HAP-1 (cell line): ENCODE results near the gene IGFBP5.

Experiments
- DNase-seq, 2 experiments: peaks; one replicate each; pipeline ENCODE4 v3.0.0-alpha.2; 2016 to 2020; ENCODE audit warnings: low spot score in 2 of 2
- H3K27me3 ChIP-seq: fragments of 250-450 bp; sonication (Bioruptor Pico); 2 replicates; pipeline ENCODE4 v1.5.1; 2020; ENCODE audit warnings: low read depth, mild to moderate bottlenecking, moderate library complexity
- H3K36me3 ChIP-seq: fragments of 250-450 bp; sonication (Bioruptor Pico); replicated peaks from 2 replicates; pipeline ENCODE4 v1.5.1; 2020; ENCODE audit warnings: mild to moderate bottlenecking
- H3K4me1 ChIP-seq: fragments of 250-450 bp; sonication (Bioruptor Pico); 2 replicates; pipeline ENCODE4 v1.5.1; 2020; ENCODE audit warnings: mild to moderate bottlenecking
- H3K4me3 ChIP-seq: fragments of 250-450 bp; sonication (Bioruptor Pico); 2 replicates; pipeline ENCODE4 v1.5.1; 2020; ENCODE audit warnings: mild to moderate bottlenecking, moderate library complexity
- H3K9me3 ChIP-seq: fragments of 250-450 bp; sonication (Bioruptor Pico); 2 replicates; pipeline ENCODE4 v1.5.1; 2020; ENCODE audit warnings: mild to moderate bottlenecking, moderate library complexity
- in situ Hi-C: fragments of 300-500 bp; cut with MboI; formaldehyde crosslinking; loops from 3 replicates; pipeline ENCODE4 v1.14.3; 2020; ENCODE audit warnings: low sequenced_read_pairs, inconsistent platforms, mixed read lengths

Gene IGFBP5

GRCh38 chr2:216663106-216663505 lies 32.2 kb downstream of the IGFBP5 start:
- Histone ChIP-seq H3K27me3 (no peaks in the 10 kb centered on the region), H3K36me3 (peaks cover 36% of the 10 kb centered on the region), H3K9me3 (no peaks in the 10 kb centered on the region), H3K4me3 (no peak overlapping the region), H3K4me1 (no peaks in the 10 kb centered on the region)
- in situ Hi-C loops: loop anchor here (25.0 kb wide), 1 partner anchor 451 kb away; no protein-coding TSS in a partner anchor
- DNase-seq: no peak

GRCh38 chr2:216661639-216662375 lies 33.5 kb downstream of the IGFBP5 start:
- DNase-seq: no peak
- Histone ChIP-seq H3K4me1 (no peaks in the 10 kb centered on the region), H3K9me3 (no peaks in the 10 kb centered on the region), H3K36me3 (peaks cover 39% of the 10 kb centered on the region), H3K4me3 (no peak overlapping the region), H3K27me3 (no peaks in the 10 kb centered on the region)
- in situ Hi-C loops: loop anchor here (25.0 kb wide), 1 partner anchor 450 kb away; no protein-coding TSS in a partner anchor

- no peaks in the 10 kb centered on the region for H3K27me3 ChIP-seq
- in situ Hi-C loops: loop anchor here (25.0 kb wide), 1 partner anchor 449 kb away; no protein-coding TSS in a partner anchor
- H3K4me1 ChIP-seq: no peaks in the 10 kb centered on the region
- no peak for DNase-seq
- peaks cover 39% of the 10 kb centered on the region for H3K36me3 ChIP-seq
- H3K9me3 ChIP-seq: no peaks in the 10 kb centered on the region
- no peak overlapping the region for H3K4me3 ChIP-seq
Measured at GRCh38 chr2:216661051-216661450, 34.3 kb downstream of the IGFBP5 start.

GRCh38 chr2:216660496-216660895 lies 34.9 kb downstream of the IGFBP5 start:
- in situ Hi-C loops: loop anchor here (25.0 kb wide), 1 partner anchor 448 kb away; no protein-coding TSS in a partner anchor
- no peaks in the 10 kb centered on the region for H3K4me1 ChIP-seq
- no peaks in the 10 kb centered on the region for H3K27me3 ChIP-seq
- no peaks in the 10 kb centered on the region for H3K9me3 ChIP-seq
- peaks cover 39% of the 10 kb centered on the region for H3K36me3 ChIP-seq
- no peak for DNase-seq
- no peak overlapping the region for H3K4me3 ChIP-seq

GRCh38 chr2:216659276-216659675 lies 36.1 kb downstream of the IGFBP5 start:
- no peak overlapping the region for H3K4me3 ChIP-seq
- H3K4me1 ChIP-seq: no peaks in the 10 kb centered on the region
- no peak for DNase-seq
- no peaks in the 10 kb centered on the region for H3K27me3 ChIP-seq
- in situ Hi-C loops: loop anchor here (25.0 kb wide), 1 partner anchor 447 kb away; no protein-coding TSS in a partner anchor
- H3K36me3 ChIP-seq: peaks cover 48% of the 10 kb centered on the region
- no peaks in the 10 kb centered on the region for H3K9me3 ChIP-seq

- Histone ChIP-seq H3K27me3 (no peaks in the 10 kb centered on the region), H3K4me1 (no peaks in the 10 kb centered on the region), H3K4me3 (no peak overlapping the region), H3K36me3 (peaks cover 48% of the 10 kb centered on the region), H3K9me3 (no peaks in the 10 kb centered on the region)
- in situ Hi-C loops: loop anchor here (25.0 kb wide), 1 partner anchor 446 kb away; no protein-coding TSS in a partner anchor
- DNase-seq: no peak
Measured at GRCh38 chr2:216658757-216659156, 36.6 kb downstream of the IGFBP5 start.

GRCh38 chr2:216657980-216658379 lies 37.4 kb downstream of the IGFBP5 start:
- no peak for DNase-seq
- Histone ChIP-seq H3K36me3 (peaks cover 41% of the 10 kb centered on the region), H3K9me3 (no peaks in the 10 kb centered on the region), H3K4me3 (no peak overlapping the region), H3K27me3 (no peaks in the 10 kb centered on the region), H3K4me1 (no peaks in the 10 kb centered on the region)
- in situ Hi-C loops: loop anchor here (25.0 kb wide), 1 partner anchor 446 kb away; no protein-coding TSS in a partner anchor

- no peaks in the 10 kb centered on the region for H3K4me1 ChIP-seq
- DNase-seq: no peak
- no peaks in the 10 kb centered on the region for H3K9me3 ChIP-seq
- in situ Hi-C loops: loop anchor here (25.0 kb wide), 1 partner anchor 445 kb away; no protein-coding TSS in a partner anchor
- no peaks in the 10 kb centered on the region for H3K27me3 ChIP-seq
- no peak overlapping the region for H3K4me3 ChIP-seq
- H3K36me3 ChIP-seq: peaks cover 35% of the 10 kb centered on the region
Measured at GRCh38 chr2:216657086-216657855, 38.1 kb downstream of the IGFBP5 start.

- no peak overlapping the region for H3K4me3 ChIP-seq
- no peak for DNase-seq
- no peaks in the 10 kb centered on the region for H3K4me1 ChIP-seq
- no peaks in the 10 kb centered on the region for H3K9me3 ChIP-seq
- peaks cover 20% of the 10 kb centered on the region for H3K36me3 ChIP-seq
- in situ Hi-C loops: loop anchor here (25.0 kb wide), 1 partner anchor 442 kb away; no protein-coding TSS in a partner anchor
- no peaks in the 10 kb centered on the region for H3K27me3 ChIP-seq
Measured at GRCh38 chr2:216654528-216655052, 40.8 kb downstream of the IGFBP5 start.

GRCh38 chr2:216653931-216654365 lies 41.4 kb downstream of the IGFBP5 start:
- Histone ChIP-seq H3K4me1 (no peaks in the 10 kb centered on the region), H3K27me3 (no peaks in the 10 kb centered on the region), H3K9me3 (no peaks in the 10 kb centered on the region), H3K4me3 (no peak overlapping the region), H3K36me3 (peaks cover 20% of the 10 kb centered on the region)
- no peak for DNase-seq
- in situ Hi-C loops: loop anchor here (25.0 kb wide), 1 partner anchor 442 kb away; no protein-coding TSS in a partner anchor

- DNase-seq: no peak
- H3K27me3 ChIP-seq: no peaks in the 10 kb centered on the region
- in situ Hi-C loops: loop anchor here (25.0 kb wide), 1 partner anchor 441 kb away; no protein-coding TSS in a partner anchor
- H3K9me3 ChIP-seq: no peaks in the 10 kb centered on the region
- H3K4me1 ChIP-seq: no peaks in the 10 kb centered on the region
- no peak overlapping the region for H3K4me3 ChIP-seq
- peaks cover 20% of the 10 kb centered on the region for H3K36me3 ChIP-seq
Measured at GRCh38 chr2:216653093-216653799, 42.1 kb downstream of the IGFBP5 start.

- H3K36me3 ChIP-seq: peaks cover 16% of the 10 kb centered on the region
- no peak for DNase-seq
Measured at GRCh38 chr2:216652566-216652965, 42.8 kb downstream of the IGFBP5 start.

GRCh38 chr2:216651351-216651881 lies 43.9 kb downstream of the IGFBP5 start:
- Histone ChIP-seq H3K27me3 (no peaks in the 10 kb centered on the region), H3K9me3 (no peaks in the 10 kb centered on the region), H3K36me3 (peaks cover 23% of the 10 kb centered on the region), H3K4me1 (no peaks in the 10 kb centered on the region), H3K4me3 (no peak overlapping the region)
- DNase-seq: no peak
- in situ Hi-C loops: loop anchor here (25.0 kb wide), 1 partner anchor 439 kb away; no protein-coding TSS in a partner anchor

More at GRCh38 chr2:216652566-216652965, 42.8 kb downstream of the IGFBP5 start:
- H3K4me1 ChIP-seq: no peaks in the 10 kb centered on the region
- in situ Hi-C loops: loop anchor here (25.0 kb wide), 1 partner anchor 440 kb away; no protein-coding TSS in a partner anchor
- no peaks in the 10 kb centered on the region for H3K9me3 ChIP-seq
- no peak overlapping the region for H3K4me3 ChIP-seq
- no peaks in the 10 kb centered on the region for H3K27me3 ChIP-seq
